Liver (tissue), 9 donors: Measurements from ENCODE around the gene P3H4. TPM values are rescaled to one million over a fixed set of nuclear protein-coding genes. Genes with fewer than 3 reads are reported as not detected.

Experiments used
- DNase-seq: peaks from one replicate; pipeline ENCODE4 v3.0.0-alpha.2; 2017; ENCODE audit warnings: low spot score
- H3K27ac ChIP-seq, 2 donors: one replicate each; pipeline ENCODE4 v1.7.0; 2013; ENCODE audit warnings: inconsistent platforms in 2 of 2, low read length in 2 of 2, control low read depth in 1 of 2, low read depth in 1 of 2, mild to moderate bottlenecking in 1 of 2
- H3K27me3 ChIP-seq, 4 donors: one replicate each; pipeline versions ENCODE4 v1.6.1 to v1.7.0; 2013; ENCODE audit warnings: low read length in 3 of 4, inconsistent platforms in 1 of 4, mild to moderate bottlenecking in 1 of 4, moderate library complexity in 1 of 4; ENCODE audit not compliant: control insufficient read depth in 4 of 4, insufficient read depth in 4 of 4
- H3K36me3 ChIP-seq, 4 donors: one replicate each; pipeline versions ENCODE4 v1.6.1 to v1.7.0; 2013; ENCODE audit warnings: low read length in 3 of 4, mild to moderate bottlenecking in 3 of 4, low read depth in 1 of 4, moderate library complexity in 1 of 4; ENCODE audit not compliant: control insufficient read depth in 4 of 4, insufficient read depth in 3 of 4
- H3K4me1 ChIP-seq, 4 donors: one replicate each; pipeline versions ENCODE4 v1.6.1 to v1.7.0; 2013; ENCODE audit warnings: low read length in 3 of 4, mild to moderate bottlenecking in 3 of 4, moderate library complexity in 1 of 4; ENCODE audit not compliant: control insufficient read depth in 4 of 4, insufficient read depth in 4 of 4
- H3K4me3 ChIP-seq, 3 donors: one replicate each; pipeline versions ENCODE4 v1.6.1 to v1.7.0; 2013; ENCODE audit warnings: low read length in 3 of 3, control low read depth in 1 of 3, low read depth in 1 of 3, mild to moderate bottlenecking in 1 of 3
- H3K9ac ChIP-seq, 2 donors: one replicate each; pipeline ENCODE4 v1.7.0; 2013; ENCODE audit warnings: low read length in 2 of 2, mild to moderate bottlenecking in 2 of 2, moderate library complexity in 2 of 2, control low read depth in 1 of 2, low read depth in 1 of 2
- H3K9me3 ChIP-seq, 4 donors: one replicate each; pipeline versions ENCODE4 v1.6.1 to v1.7.0; 2013; ENCODE audit warnings: low read length in 3 of 4; ENCODE audit not compliant: control insufficient read depth in 4 of 4
- EGR1 ChIP-seq, 2 donors: IDR thresholded peaks; 2 replicates each; pipeline ENCODE4 v1.6.1; 2016 to 2018; ENCODE audit warnings: antibody characterized with exemption in 2 of 2, low read depth in 2 of 2
- FOXA1 ChIP-seq: IDR thresholded peaks from 2 replicates; pipeline ENCODE4 v1.6.1; 2016; ENCODE audit warnings: antibody characterized with exemption
- FOXA2 ChIP-seq: IDR thresholded peaks from 2 replicates; pipeline ENCODE4 v1.6.1; 2016; ENCODE audit warnings: antibody characterized with exemption
- GABPA ChIP-seq, 2 donors: IDR thresholded peaks in 1 of 2; conservative IDR thresholded peaks in 1 of 2; 2 replicates each; pipeline ENCODE4 v1.6.1; 2016; ENCODE audit warnings: antibody characterized with exemption in 2 of 2, mild to moderate bottlenecking in 1 of 2, moderate library complexity in 1 of 2
- HNF4A ChIP-seq, 2 donors: conservative IDR thresholded peaks; 2 replicates each; pipeline ENCODE4 v1.6.1; 2016; ENCODE audit warnings: antibody characterized with exemption in 2 of 2, mild to moderate bottlenecking in 2 of 2
- HNF4G ChIP-seq: IDR thresholded peaks from 2 replicates; pipeline ENCODE4 v1.6.1; 2016; ENCODE audit warnings: antibody characterized with exemption
- JUND ChIP-seq, 2 donors: IDR thresholded peaks; 2 replicates each; pipeline ENCODE4 v1.6.1; 2016; ENCODE audit warnings: antibody characterized with exemption in 2 of 2
- NR2F2 ChIP-seq: IDR thresholded peaks from 2 replicates; pipeline ENCODE4 v1.6.1; 2016; ENCODE audit warnings: antibody characterized with exemption
- RXRA ChIP-seq, 2 donors: IDR thresholded peaks; 2 replicates each; pipeline ENCODE4 v1.6.1; 2017 to 2018; ENCODE audit warnings: antibody characterized with exemption in 2 of 2, mild to moderate bottlenecking in 1 of 2
- SP1 ChIP-seq: IDR thresholded peaks from 2 replicates; pipeline ENCODE4 v1.6.1; 2018; ENCODE audit warnings: antibody characterized with exemption, mild to moderate bottlenecking
- TAF1 ChIP-seq: conservative IDR thresholded peaks from 2 replicates; pipeline ENCODE4 v1.6.1; 2016; ENCODE audit warnings: antibody characterized with exemption, mild to moderate bottlenecking
- YY1 ChIP-seq: IDR thresholded peaks from 2 replicates; pipeline ENCODE4 v1.6.1; 2016; ENCODE audit warnings: antibody characterized with exemption, mild to moderate bottlenecking
- WGBS: extraction: QIAGEN DNeasy Blood & Tissue Kit; methylation state at CpG from one replicate; pipeline ENCODE4 v1.1.7; 2013; 5-methylcytosine and 5-hydroxymethylcytosine counted together
- polyA plus RNA-seq, 2 donors: library from polyadenylated mRNA; stranded (reverse) in 1 of 2; unstranded in 1 of 2; fragments of 200-250 nt in 1 of 2; fragments of >200 nt in 1 of 2; fragmentation: Nextera tagmentation in 1 of 2; extraction: Ambion mirVana in 1 of 2; gene quantifications; one replicate each; pipeline versions ENCODE4 v1.2.1 to v1.2.3, GENCODE V29; 2013 to 2015
- total RNA-seq, 2 donors: library from RNA; depleted of rRNA; stranded (reverse); fragments of >200 nt; gene quantifications; one replicate each; pipeline ENCODE4 v1.2.3, GENCODE V29; 2014
- TF ChIP-seq, protein P1 (sequence below): IDR thresholded peaks from 2 replicates; pipeline ENCODE4 v1.6.1; 2016; ENCODE audit warnings: antibody characterized with exemption
- TF ChIP-seq, protein P2 (sequence below): fragments of 150-350 bp; IDR thresholded peaks from 2 replicates; pipeline ENCODE4 v1.5.1; 2017; ENCODE audit warnings: improper control_type of control experiment, low read depth, low read length; ENCODE audit not compliant: missing input control
- TF ChIP-seq, protein P3 (sequence below): IDR thresholded peaks from 2 replicates; pipeline ENCODE4 v1.6.1; 2016; ENCODE audit warnings: antibody characterized with exemption, mild to moderate bottlenecking
- TF ChIP-seq, protein P4 (sequence below): IDR thresholded peaks from 2 replicates; pipeline ENCODE4 v1.6.1; 2016; ENCODE audit warnings: antibody characterized with exemption
- donor health status: healthy.
- donor health status: healthy.
- donor health status: healthy.
- donor health status: healthy.
- donor health status: healthy.

Gene P3H4
- total and polyA plus RNA-seq, 4 donors = 1.7 to 5.6 (median 2.3) TPM

DNA sequence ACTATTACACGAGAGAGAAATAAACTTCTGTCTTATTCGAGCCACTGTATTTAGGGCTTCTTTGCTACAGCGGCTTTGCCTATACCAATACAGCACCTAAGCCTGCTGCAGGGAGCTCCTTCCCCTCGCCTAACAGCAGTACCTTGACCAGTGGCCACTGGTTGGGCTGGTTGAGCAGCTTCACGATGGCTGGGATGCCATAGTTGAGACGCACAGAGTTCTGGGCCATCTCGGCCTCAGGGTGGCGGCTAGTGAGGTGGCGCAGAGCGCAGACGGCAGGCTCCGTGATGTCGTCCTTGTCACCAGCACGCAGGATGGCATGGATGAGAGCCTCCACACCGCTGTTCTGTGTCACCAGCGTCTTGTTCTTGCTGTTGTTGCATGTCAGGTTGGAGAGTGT lies 48.9 kb downstream of the P3H4 start:
- H3K27ac ChIP-seq = no peak overlapping the region
- no peaks in the 10 kb centered on the region for H3K27me3 ChIP-seq
- peaks cover 23 to 77% (median 53%) of the 10 kb centered on the region in 4 donors for H3K36me3 ChIP-seq
- H3K4me3 ChIP-seq = no peak overlapping the region
- H3K4me1 ChIP-seq = no peaks in the 10 kb centered on the region
- no peak for DNase-seq
- 96% methylated on average over 16 of the region's 16 CpGs for WGBS
- H3K9me3 ChIP-seq = no peaks in the 10 kb centered on the region
- H3K9ac ChIP-seq = no peak overlapping the region
- TF ChIP-seq RXRA (IDR thresholded peaks at IDR 0.05) (no peak), JUND (IDR thresholded peaks at IDR 0.05) (no peak), HNF4G (no peak), SP1 (no peak), HNF4A (conservative IDR thresholded peaks at IDR 0.05) (no peak), TAF1 (no peak), FOXA1 (no peak), EGR1 (IDR thresholded peaks at IDR 0.05; ENCODE audit: low read depth in 2 of 2) (no peak), FOXA2 (no peak), YY1 (no peak), GABPA (IDR thresholded peaks at IDR 0.05 in 1 of 2, conservative IDR thresholded peaks at IDR 0.05 in 1 of 2) (no peak)
- TF ChIP-seq, protein P1, sequence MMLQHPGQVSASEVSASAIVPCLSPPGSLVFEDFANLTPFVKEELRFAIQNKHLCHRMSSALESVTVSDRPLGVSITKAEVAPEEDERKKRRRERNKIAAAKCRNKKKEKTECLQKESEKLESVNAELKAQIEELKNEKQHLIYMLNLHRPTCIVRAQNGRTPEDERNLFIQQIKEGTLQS = no peak
- TF ChIP-seq, protein P2, sequence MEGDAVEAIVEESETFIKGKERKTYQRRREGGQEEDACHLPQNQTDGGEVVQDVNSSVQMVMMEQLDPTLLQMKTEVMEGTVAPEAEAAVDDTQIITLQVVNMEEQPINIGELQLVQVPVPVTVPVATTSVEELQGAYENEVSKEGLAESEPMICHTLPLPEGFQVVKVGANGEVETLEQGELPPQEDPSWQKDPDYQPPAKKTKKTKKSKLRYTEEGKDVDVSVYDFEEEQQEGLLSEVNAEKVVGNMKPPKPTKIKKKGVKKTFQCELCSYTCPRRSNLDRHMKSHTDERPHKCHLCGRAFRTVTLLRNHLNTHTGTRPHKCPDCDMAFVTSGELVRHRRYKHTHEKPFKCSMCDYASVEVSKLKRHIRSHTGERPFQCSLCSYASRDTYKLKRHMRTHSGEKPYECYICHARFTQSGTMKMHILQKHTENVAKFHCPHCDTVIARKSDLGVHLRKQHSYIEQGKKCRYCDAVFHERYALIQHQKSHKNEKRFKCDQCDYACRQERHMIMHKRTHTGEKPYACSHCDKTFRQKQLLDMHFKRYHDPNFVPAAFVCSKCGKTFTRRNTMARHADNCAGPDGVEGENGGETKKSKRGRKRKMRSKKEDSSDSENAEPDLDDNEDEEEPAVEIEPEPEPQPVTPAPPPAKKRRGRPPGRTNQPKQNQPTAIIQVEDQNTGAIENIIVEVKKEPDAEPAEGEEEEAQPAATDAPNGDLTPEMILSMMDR = no peak
- TF ChIP-seq, protein P3, sequence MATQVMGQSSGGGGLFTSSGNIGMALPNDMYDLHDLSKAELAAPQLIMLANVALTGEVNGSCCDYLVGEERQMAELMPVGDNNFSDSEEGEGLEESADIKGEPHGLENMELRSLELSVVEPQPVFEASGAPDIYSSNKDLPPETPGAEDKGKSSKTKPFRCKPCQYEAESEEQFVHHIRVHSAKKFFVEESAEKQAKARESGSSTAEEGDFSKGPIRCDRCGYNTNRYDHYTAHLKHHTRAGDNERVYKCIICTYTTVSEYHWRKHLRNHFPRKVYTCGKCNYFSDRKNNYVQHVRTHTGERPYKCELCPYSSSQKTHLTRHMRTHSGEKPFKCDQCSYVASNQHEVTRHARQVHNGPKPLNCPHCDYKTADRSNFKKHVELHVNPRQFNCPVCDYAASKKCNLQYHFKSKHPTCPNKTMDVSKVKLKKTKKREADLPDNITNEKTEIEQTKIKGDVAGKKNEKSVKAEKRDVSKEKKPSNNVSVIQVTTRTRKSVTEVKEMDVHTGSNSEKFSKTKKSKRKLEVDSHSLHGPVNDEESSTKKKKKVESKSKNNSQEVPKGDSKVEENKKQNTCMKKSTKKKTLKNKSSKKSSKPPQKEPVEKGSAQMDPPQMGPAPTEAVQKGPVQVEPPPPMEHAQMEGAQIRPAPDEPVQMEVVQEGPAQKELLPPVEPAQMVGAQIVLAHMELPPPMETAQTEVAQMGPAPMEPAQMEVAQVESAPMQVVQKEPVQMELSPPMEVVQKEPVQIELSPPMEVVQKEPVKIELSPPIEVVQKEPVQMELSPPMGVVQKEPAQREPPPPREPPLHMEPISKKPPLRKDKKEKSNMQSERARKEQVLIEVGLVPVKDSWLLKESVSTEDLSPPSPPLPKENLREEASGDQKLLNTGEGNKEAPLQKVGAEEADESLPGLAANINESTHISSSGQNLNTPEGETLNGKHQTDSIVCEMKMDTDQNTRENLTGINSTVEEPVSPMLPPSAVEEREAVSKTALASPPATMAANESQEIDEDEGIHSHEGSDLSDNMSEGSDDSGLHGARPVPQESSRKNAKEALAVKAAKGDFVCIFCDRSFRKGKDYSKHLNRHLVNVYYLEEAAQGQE = no peak
- TF ChIP-seq, protein P4, sequence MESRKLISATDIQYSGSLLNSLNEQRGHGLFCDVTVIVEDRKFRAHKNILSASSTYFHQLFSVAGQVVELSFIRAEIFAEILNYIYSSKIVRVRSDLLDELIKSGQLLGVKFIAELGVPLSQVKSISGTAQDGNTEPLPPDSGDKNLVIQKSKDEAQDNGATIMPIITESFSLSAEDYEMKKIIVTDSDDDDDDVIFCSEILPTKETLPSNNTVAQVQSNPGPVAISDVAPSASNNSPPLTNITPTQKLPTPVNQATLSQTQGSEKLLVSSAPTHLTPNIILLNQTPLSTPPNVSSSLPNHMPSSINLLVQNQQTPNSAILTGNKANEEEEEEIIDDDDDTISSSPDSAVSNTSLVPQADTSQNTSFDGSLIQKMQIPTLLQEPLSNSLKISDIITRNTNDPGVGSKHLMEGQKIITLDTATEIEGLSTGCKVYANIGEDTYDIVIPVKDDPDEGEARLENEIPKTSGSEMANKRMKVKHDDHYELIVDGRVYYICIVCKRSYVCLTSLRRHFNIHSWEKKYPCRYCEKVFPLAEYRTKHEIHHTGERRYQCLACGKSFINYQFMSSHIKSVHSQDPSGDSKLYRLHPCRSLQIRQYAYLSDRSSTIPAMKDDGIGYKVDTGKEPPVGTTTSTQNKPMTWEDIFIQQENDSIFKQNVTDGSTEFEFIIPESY = no peak

DNA sequence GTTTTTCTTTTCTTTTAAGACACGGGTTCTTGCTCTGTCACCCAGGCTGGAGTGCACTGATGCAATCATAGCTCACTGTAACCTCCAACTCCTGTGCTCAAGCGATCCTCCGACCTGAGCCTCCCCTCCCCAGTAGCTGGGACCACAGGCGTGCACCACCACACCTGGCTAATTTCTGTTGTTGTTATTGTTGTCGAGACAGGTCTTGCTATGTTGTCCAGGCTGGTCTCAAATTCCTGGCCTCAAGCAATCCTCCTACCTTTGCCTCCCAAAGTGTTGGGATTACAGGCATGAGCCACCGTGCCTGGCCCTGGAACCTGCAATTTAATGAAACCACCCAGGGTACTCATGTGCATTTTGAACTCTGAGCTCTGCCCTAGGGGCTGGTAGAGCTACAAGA lies 49.4 kb downstream of the P3H4 start:
- H3K4me3 ChIP-seq = no peak overlapping the region
- no peak overlapping the region for H3K27ac ChIP-seq
- H3K9me3 ChIP-seq = no peaks in the 10 kb centered on the region
- WGBS = 95% methylated on average over 6 of the region's 6 CpGs
- H3K36me3 ChIP-seq = peaks cover 23 to 77% (median 51%) of the 10 kb centered on the region in 4 donors
- no peaks in the 10 kb centered on the region for H3K27me3 ChIP-seq
- no peak for DNase-seq
- no peak overlapping the region for H3K9ac ChIP-seq
- TF ChIP-seq GABPA (IDR thresholded peaks at IDR 0.05 in 1 of 2, conservative IDR thresholded peaks at IDR 0.05 in 1 of 2) (no peak), NR2F2 (no peak), YY1 (no peak), FOXA1 (no peak), SP1 (no peak), FOXA2 (no peak), TAF1 (no peak)
- no peaks in the 10 kb centered on the region for H3K4me1 ChIP-seq
